Activated naive CD8-positive, alpha-beta T cell treated with anti-CD3 and anti-CD28 coated beads, Interleukin-2, amount 50 U/mL, for 24 hours (primary cell): ENCODE data around the gene OLFML2A.
A peak's percentile ranks its signal among the peaks of the same experiment; 100 is the strongest.

ENCODE experiments used
- ATAC-seq: fragments of 150-1000 bp; cut with Tn5 transposase; one replicate; pipeline ENCODE4 v1.10.0; 2021
- DNase-seq: peaks from one replicate; pipeline ENCODE4 v3.0.0; 2021
- H3K27ac Mint-ChIP-seq: one replicate; pipeline ENCODE4 v1.8.0; 2021; ENCODE audit warnings: mild to moderate bottlenecking, mixed read lengths
- H3K27me3 Mint-ChIP-seq: one replicate; pipeline ENCODE4 v1.8.0; 2021; ENCODE audit warnings: mixed read lengths
- H3K36me3 Mint-ChIP-seq: one replicate; pipeline ENCODE4 v1.8.0; 2021; ENCODE audit warnings: low read depth, mixed read lengths
- H3K4me1 Mint-ChIP-seq: one replicate; pipeline ENCODE4 v1.8.0; 2021; ENCODE audit warnings: mixed read lengths
- H3K4me3 Mint-ChIP-seq: one replicate; pipeline ENCODE4 v1.8.0; 2021; ENCODE audit warnings: mild to moderate bottlenecking, moderate library complexity, mixed read lengths
- H3K9me3 Mint-ChIP-seq: one replicate; pipeline ENCODE4 v1.8.0; 2021; ENCODE audit warnings: mixed read lengths

The OLFML2A gene

GRCh38 chr9:124852121-124852828, 75.3 kb downstream of the OLFML2A start:
- peaks cover 5% of the 10 kb centered on the region for H3K36me3 Mint-ChIP-seq
- DNase-seq: no peak
- H3K4me1 Mint-ChIP-seq: peaks cover 7% of the 10 kb centered on the region
- no peak overlapping the region for H3K27ac Mint-ChIP-seq
- ATAC-seq: no peak
- no peaks in the 10 kb centered on the region for H3K9me3 Mint-ChIP-seq
- peaks cover 16% of the 10 kb centered on the region for H3K27me3 Mint-ChIP-seq
- peak overlapping the region; percentile 50 for H3K4me3 Mint-ChIP-seq

- Mint-ChIP-seq H3K9me3 (no peaks in the 10 kb centered on the region), H3K4me1 (peaks cover 14% of the 10 kb centered on the region), H3K27me3 (peaks cover 13% of the 10 kb centered on the region), H3K36me3 (peaks cover 12% of the 10 kb centered on the region), H3K4me3 (peak within 1 kb of the TSS; percentile 50), H3K27ac (peak within 1 kb of the TSS; percentile 22)
- DNase-seq (peak; percentile 82), ATAC-seq (peak; percentile 82)
Observed at GRCh38 chr9:124852829-124853531, 76.0 kb downstream of the OLFML2A start, which contains the start of gene WDR38. WDR38 (plus strand) TSS chr9:124853460; CDS start chr9:124853532, 72 bp downstream.

DNA sequence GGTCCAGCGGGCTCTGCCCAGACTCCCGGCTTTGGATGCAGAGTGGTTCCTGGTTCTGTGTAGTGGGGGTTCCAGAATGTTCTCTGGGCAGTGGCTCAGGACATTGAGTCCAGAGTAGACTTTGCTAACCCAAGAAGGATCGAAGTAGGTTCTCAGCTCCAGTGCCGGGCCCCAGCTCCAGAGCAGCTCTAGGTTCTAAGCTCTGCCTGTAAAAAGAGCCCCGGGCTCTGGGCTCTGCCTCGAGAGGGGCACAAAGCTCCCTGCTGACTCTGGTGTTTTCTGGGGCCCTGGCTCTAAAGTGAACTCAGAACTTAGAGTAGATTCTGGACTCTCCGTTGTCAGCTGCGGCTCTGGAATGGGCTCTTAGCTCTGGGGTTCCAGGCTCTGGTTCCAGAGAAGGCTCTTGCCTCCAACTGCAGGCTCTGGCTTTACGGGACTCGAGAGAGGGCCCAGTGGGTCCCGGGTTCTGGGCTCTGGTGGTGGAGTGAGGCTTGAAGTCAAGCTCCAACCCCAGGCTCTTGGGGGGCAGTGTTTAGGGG, 76.7 kb downstream of the OLFML2A start:
- peaks cover 19% of the 10 kb centered on the region for H3K36me3 Mint-ChIP-seq
- peak overlapping the region; percentile 22 for H3K27ac Mint-ChIP-seq
- H3K4me1 Mint-ChIP-seq: peaks cover 21% of the 10 kb centered on the region
- no peak overlapping the region for H3K4me3 Mint-ChIP-seq
- H3K27me3 Mint-ChIP-seq: peaks cover 13% of the 10 kb centered on the region
- H3K9me3 Mint-ChIP-seq: no peaks in the 10 kb centered on the region
- DNase-seq (peak; percentile 6), ATAC-seq (no peak)

GRCh38 chr9:124854161-124854560, 77.2 kb downstream of the OLFML2A start:
- DNase-seq (peak; percentile 7), ATAC-seq (no peak)
- Mint-ChIP-seq H3K4me3 (no peak overlapping the region), H3K27me3 (peaks cover 13% of the 10 kb centered on the region), H3K4me1 (peaks cover 26% of the 10 kb centered on the region), H3K9me3 (no peaks in the 10 kb centered on the region), H3K36me3 (peaks cover 24% of the 10 kb centered on the region), H3K27ac (no peak overlapping the region)

- H3K4me3 Mint-ChIP-seq: no peak overlapping the region
- H3K4me1 Mint-ChIP-seq: peaks cover 33% of the 10 kb centered on the region
- peaks cover 30% of the 10 kb centered on the region for H3K36me3 Mint-ChIP-seq
- no peaks in the 10 kb centered on the region for H3K9me3 Mint-ChIP-seq
- DNase-seq (no peak), ATAC-seq (no peak)
- peaks cover 8% of the 10 kb centered on the region for H3K27me3 Mint-ChIP-seq
- H3K27ac Mint-ChIP-seq: peak overlapping the region; percentile 50
Observed at GRCh38 chr9:124854822-124855221, 77.9 kb downstream of the OLFML2A start.

GRCh38 chr9:124855566-124855943, 78.6 kb downstream of the OLFML2A start:
- H3K27ac Mint-ChIP-seq: peak overlapping the region; percentile 50
- H3K36me3 Mint-ChIP-seq: peaks cover 38% of the 10 kb centered on the region
- no peaks in the 10 kb centered on the region for H3K9me3 Mint-ChIP-seq
- peaks cover 5% of the 10 kb centered on the region for H3K27me3 Mint-ChIP-seq
- DNase-seq: peak; percentile 14
- no peak for ATAC-seq
- no peak overlapping the region for H3K4me3 Mint-ChIP-seq
- peaks cover 40% of the 10 kb centered on the region for H3K4me1 Mint-ChIP-seq

DNA sequence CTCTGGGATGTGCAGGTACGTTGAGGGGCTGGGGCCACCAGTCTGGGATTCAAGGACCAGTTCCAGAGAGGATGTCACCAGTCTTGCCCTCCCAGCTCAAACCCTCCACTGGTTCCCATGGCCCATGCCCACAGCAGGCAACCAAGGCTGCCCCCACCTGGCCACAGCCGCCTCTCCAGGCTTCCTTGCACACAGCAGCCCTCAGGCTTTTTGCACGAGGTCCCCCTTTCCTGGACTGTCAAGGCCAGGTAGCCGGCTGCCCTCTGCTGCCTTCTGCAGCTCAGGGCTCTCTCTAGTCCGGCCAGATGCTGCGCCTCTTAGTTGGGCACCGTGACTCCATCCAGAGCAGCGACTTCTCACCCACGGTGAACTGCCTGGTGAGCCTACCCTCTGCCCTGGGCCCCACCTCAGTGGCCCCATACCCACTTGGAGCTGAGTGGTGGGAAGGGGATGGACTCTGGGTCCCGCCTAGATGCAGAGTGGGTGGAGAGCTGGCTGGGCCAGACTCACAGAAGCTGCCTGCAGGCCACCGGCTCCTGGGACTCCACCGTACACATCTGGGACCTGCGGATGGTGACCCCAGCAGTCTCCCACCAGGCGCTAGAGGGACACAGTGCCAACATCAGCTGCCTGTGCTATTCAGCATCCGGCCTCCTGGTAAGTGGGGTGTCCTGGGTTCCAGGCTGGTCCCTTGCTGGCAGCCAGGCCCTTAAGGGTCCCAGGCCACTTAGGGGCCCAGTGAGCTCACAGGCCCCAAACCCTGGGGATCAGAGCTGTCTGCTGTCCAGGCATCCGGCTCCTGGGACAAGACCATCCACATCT, 79.2 kb downstream of the OLFML2A start:
- Mint-ChIP-seq H3K4me3 (no peak overlapping the region), H3K27me3 (peaks cover 4% of the 10 kb centered on the region), H3K9me3 (no peaks in the 10 kb centered on the region), H3K27ac (peak overlapping the region; percentile 15), H3K4me1 (peaks cover 41% of the 10 kb centered on the region), H3K36me3 (peaks cover 44% of the 10 kb centered on the region)
- DNase-seq (peak; percentile 42), ATAC-seq (peak; percentile 22)

- peak; percentile 8 for DNase-seq
- ATAC-seq: no peak
- Mint-ChIP-seq H3K27me3 (no peaks in the 10 kb centered on the region), H3K9me3 (no peaks in the 10 kb centered on the region), H3K4me3 (peak overlapping the region; percentile 36), H3K36me3 (peaks cover 47% of the 10 kb centered on the region), H3K27ac (peak overlapping the region; percentile 76), H3K4me1 (peaks cover 44% of the 10 kb centered on the region)
Observed at GRCh38 chr9:124857533-124858162, 80.7 kb downstream of the OLFML2A start.

- H3K9me3 Mint-ChIP-seq: no peaks in the 10 kb centered on the region
- peaks cover 45% of the 10 kb centered on the region for H3K4me1 Mint-ChIP-seq
- DNase-seq: peak; percentile 9
- no peak for ATAC-seq
- H3K27ac Mint-ChIP-seq: peak overlapping the region; percentile 97
- no peaks in the 10 kb centered on the region for H3K27me3 Mint-ChIP-seq
- peak overlapping the region; percentile 93 for H3K4me3 Mint-ChIP-seq
- peaks cover 47% of the 10 kb centered on the region for H3K36me3 Mint-ChIP-seq
Observed at GRCh38 chr9:124858330-124859046, 81.6 kb downstream of the OLFML2A start.

DNA sequence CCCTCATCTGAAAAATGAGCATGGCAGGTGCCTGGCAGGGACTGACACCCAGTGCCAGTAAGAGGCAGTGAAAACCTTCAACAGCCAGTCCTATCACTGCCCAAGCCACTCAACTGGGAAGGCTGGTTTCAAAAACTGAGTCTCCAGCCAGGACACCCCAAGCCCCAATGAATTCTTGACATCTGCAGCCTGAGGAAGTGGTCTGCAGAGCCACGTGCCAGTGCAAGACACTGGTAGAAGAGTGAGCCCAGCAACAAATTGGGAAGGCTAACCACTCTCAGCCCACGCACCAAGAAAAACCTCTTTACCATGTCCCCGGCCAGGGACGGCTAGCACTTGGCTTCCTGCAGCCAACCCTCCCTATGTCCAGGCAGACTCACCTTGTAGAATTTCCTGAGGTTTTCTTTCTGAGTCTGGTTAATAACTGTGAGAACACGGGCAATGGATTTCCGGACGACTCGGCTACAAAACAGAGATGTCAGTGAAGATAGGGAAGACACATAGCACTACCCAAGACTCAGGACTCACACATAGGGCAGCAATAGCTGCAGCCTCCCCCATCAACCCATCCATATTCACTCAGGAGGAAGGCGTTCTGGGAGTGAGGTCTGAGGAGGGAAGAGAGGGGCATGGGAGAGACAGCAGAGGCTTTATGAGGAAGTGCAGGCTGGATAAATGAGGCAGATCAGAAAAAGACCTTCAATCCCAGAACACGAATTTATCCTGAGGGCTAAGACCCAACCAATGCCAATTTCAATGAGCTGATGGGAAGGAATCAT, 83.1 kb downstream of the OLFML2A start:
- H3K27me3 Mint-ChIP-seq: no peaks in the 10 kb centered on the region
- peaks cover 48% of the 10 kb centered on the region for H3K4me1 Mint-ChIP-seq
- DNase-seq: no peak
- peak overlapping the region; percentile 97 for H3K27ac Mint-ChIP-seq
- peak overlapping the region; percentile 93 for H3K4me3 Mint-ChIP-seq
- H3K9me3 Mint-ChIP-seq: no peaks in the 10 kb centered on the region
- no peak for ATAC-seq
- peaks cover 47% of the 10 kb centered on the region for H3K36me3 Mint-ChIP-seq

- peak overlapping the region; percentile 97 for H3K27ac Mint-ChIP-seq
- no peaks in the 10 kb centered on the region for H3K27me3 Mint-ChIP-seq
Observed at GRCh38 chr9:124860582-124861341, 83.8 kb downstream of the OLFML2A start.

More at GRCh38 chr9:124860582-124861341, 83.8 kb downstream of the OLFML2A start:
- peak overlapping the region; percentile 93 for H3K4me3 Mint-ChIP-seq
- H3K9me3 Mint-ChIP-seq: no peaks in the 10 kb centered on the region
- no peak for DNase-seq
- peaks cover 47% of the 10 kb centered on the region for H3K36me3 Mint-ChIP-seq
- H3K4me1 Mint-ChIP-seq: peaks cover 48% of the 10 kb centered on the region
- no peak for ATAC-seq
